Fibroblast of peridontal ligament (primary cell): Measurements from ENCODE around the gene GGCT.
A peak's percentile ranks its signal among the peaks of the same experiment; 100 is the strongest.
"Not testable (repeated sequence)": the region's sequence is repeated elsewhere in the genome, so short reads cannot be mapped to it uniquely, and the experiment has no call there.

Source experiments
- DNase-seq: peaks from one replicate; pipeline ENCODE4 v3.0.0-alpha.2; 2010; ENCODE audit errors: extremely low read depth

GGCT gene

DNA sequence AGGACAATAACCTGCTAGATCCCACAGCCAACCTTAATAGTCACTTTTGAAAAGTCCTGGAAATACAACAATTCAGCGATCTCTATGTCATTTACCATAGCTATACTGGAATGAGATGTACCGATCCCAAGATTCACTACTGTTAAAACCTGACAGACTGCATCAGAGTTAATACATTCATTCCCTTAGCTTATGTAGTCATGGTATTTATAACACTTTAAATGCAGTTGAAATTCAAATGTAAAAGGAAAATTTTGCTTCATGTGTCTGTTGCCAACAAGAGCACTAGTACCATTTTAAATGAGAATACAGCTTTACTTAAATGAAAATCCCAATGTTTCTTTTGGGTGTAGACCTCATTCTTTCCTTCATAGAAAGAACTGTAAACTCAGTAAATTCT lies 11.1 kb upstream of the GGCT start:
- DNase-seq: no peak

DNA sequence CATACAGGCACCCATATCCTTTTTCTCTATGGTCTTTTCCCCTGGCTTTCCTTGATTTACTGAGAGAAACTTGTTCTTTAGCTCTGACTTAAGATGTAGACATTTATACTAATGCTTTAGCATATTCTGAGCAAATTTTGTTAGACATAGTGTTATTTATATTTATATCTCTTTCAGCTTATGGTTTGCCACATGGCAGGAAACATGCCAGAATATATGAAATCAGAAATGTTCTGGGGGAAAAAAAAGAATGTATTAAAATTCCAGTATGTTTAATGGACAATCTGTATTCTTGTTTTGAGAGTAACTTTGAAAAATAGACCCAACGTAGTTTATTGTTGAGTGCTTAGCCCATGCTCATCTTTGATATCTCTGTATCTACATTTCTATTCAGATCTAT lies 10.1 kb upstream of the GGCT start:
- no peak for DNase-seq

DNA sequence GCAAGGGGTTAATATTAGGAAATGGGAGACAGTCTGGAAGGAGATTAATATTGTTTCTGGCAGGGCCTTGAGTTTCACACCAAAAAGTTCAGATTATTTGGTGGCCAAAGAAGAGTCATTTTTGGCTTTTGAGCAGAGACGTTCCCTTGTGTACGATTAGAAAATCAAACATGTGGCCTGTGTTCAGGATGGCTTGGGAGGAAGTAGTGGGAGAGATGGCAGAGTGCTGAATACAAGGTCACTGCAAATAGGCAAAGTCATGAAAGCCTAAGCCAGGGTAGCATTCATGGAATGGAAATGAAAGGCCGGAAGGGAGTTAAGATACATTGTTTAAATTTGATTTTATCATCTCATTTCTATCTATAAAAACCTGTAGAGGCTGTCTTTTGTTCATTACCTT lies 9.5 kb upstream of the GGCT start:
- no peak for DNase-seq

DNA sequence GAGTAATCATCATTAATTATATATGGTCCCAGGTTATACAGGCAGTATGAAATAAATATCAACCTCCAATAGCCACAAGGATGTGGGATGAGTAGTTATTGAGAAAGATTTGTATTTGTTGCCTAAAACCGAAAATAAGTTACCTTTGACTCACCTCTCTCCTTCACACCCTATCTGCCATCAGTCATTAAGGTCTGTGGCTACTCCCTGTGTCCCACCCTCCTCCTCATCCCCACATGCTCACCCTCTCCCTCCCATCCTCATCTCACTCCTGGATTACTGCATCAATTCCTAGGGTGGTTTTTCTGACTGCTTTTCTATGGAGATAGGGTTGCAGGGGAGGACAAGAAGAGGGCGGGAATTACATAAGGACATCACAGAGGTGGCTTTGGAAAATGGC lies 9.1 kb upstream of the GGCT start:
- no peak for DNase-seq

DNA sequence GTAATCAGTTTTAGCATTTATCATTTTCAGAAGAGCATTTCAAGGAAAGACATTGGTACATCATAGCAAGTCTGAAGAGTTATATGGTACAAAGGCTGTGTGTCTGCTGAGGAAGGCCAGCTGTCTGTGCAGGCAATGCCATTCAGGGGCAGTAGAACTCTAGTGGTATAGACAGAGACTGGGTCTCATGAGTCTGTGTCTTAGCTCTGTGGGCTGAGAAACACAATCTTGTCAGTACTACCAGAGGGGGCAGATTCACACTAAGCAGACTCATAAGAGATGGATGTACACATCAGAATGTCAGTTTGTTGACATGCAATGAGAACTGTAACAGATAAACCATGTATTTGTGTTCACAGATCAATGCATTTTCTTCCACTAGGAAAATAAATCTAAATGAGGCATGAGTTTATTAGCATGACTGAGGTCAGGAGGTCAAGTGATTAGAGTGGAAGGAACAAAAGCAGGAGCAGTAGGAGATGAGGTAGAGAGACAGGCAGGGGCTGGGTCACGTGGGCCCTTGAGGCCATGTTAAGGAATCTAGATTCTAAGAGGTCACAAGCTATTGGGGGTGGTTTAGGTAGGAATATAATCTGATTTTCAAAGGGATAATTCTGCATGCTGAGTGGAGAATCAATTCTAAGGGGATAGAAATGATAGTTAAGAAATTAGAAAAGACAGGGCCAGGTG lies 7.5 kb upstream of the GGCT start:
- DNase-seq: no peak

DNA sequence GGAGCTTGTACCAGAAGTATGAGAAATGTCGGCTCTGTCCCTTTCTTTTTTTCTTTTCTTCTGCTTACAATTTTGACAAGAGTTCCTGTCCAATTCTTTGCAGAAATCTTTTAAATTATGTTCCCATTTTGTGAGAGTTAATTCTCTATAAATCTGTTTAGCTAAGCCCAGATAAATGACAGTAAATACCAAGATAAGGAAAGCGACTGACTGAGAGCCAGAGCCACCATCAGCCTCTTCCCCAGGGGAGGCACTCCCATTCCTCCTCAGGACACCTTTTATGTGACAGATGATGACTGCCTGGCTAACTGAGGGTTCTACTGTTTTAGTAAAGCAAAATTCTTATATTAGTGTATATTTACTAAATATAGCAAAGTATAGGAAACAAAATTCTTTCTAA lies 6.9 kb upstream of the GGCT start:
- no peak for DNase-seq

DNA sequence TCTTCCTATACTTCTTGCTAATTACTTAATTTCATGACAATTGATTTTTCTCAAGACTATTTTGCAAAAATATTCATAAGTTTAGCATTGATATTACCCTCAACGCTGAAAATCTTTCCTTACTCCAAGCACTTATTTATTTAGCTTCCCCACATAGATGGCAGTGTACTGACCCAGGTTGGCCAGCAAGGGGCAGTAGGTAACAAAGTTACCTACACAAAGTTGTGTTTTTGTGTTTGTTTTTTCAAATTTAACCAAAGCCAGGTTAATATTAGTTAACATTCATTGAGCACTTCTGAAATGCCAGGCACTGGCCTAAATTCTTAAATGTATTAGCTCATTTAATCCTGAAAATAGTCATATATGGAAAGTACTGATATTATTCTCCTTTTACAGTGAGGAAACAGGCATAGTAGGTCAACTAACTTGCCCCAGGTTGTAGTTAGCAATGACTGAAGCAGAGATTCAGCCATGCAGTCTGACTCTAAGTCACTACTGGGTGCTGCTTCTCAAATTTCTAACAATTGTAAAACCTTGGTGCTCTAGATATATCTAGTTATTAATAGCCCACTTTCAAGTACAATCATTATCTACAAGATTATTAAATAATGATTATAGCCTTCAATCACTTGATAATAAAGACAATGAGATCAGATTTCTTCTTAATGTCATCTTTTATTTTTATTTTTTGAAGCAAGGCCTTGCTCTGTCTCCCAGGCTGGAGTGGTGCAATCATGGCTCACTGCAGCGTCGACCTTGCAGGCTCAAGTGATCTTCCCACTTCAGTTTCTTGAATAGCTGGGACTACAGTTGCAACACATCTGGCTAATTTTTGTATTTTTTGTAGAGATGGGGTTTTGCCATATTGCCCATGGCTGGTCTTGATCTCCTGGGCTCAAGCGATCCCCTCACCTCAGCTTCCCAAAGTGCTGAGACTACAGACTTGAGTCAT lies 5.8 kb upstream of the GGCT start:
- DNase-seq: peak; percentile 53

DNA sequence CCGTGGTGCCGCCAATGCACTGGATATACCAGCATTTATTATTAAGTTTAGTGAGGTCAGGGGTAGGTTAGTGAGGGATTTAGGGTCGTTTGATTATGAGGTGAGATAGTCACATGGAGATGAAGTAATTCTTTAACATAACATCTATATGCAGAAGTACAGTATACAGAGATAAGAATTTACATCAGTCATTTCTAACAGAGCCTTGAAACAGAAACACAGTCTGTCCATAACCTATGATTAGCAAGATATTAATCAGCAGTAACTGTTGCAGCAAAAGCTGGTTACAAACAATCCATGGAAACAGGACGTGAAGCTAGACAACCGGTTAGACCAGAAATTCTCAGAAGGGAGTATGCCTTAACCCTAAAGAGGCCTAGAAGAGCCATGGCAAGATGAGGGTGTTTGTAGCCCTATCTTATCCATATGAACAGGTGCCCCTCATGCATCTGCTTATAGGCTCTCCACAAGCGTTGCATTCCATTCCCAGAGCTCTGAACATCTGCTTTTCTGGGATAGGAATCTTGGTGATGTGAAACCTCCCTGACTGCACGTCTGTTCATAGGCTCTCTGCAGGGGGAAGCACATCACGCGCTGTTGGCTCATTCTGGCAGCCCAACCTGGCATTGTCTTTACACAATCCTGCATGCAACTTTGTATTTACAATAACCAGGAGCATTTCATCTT lies 4.7 kb upstream of the GGCT start:
- DNase-seq: not testable (repeated sequence)

DNA sequence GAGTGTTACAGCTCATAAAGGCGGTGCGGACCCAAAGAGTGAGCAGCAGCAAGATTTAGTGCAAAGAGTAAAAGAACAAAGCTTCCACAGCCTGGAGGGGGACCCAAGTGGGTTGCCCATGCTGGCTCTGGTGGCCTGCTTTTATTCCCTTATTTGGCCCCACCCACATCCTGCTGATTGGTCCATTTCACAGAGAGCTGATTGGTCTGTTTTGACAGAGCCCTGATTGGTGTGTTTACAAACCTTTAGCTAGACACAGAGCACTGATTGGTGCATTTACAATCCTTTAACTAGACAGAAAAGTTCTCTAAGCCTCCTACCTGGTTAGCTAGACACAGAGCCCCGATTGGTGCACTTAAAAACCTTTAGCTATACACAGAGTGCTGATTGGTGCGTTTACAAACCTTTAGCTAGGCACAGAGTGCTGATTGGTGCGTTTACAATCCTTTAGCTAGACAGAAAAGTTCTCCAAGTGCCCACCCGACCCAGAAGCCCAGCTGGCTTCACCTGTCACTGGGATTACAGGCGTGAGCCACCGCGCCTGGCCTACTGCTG lies 2.8 kb upstream of the GGCT start:
- DNase-seq: not testable (repeated sequence)

DNA sequence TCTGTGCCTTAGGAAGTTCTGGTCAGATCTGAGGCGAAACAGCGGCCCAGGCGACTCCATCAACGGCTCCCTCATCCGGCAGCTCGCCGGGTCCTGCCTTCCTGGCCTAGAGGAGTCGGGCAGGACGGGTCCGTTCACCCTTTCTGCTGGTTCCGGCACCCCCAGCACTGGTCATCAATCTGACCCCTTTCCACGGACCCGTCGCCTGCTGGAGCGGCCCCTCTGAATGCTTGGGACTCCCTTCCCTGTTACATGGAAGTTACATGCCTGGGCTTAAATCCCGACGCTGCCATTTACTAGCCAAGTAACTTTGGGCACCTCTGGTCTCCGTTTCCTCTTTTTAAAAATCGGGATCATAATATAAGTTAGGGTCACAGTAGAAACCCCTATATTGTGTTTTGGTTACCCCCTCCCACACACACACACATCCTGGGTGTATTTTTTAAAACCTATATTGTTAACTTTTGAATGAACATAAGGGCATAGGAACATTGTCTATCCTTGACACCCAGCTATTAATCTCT lies 607 bp upstream of the GGCT start:
- no peak for DNase-seq

DNA sequence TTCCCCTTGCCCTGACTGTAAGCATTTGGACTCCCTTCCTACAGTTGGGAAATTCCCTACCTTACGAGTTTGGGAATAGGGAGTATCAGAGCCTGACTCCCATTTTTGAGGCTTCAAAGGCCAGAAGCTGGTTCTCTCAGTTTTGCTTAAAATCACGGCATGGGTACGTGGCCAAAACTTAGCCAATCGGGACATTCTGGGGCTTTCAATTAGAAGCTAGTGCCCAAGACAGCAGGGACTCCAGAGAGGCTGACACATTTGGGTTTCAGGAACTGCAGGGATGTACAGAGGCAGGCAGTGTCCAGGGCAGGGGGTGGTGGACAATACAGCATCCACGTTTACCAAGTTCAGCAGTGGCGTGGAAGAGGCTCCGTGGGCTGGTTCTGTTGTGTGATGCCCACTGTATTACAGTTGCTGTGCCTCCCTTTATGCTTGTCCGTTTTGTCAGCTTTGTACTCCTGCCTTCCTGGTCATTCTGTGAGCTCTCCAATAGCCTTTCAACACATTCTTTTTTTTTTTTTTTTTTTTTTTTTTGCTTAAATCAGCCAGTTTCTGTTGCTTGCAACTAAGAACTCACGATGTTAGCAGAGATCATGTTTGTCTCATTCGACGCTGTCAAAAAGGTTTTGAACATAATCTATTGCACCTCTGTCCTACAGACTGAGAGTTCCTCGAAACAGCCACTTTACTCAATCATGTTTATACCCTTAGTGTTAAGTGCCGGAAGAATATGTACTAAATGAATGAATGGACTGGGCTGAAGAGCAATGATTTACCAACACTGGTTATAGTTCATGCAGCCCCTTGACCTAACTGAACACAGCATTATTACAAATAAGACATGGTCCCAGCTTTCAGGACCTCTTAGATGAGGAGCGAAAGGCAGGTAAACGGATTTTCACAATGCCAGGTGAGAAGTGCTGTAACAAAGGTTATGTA lies 1.1 kb downstream of the GGCT start:
- peak; percentile 15 for DNase-seq

DNA sequence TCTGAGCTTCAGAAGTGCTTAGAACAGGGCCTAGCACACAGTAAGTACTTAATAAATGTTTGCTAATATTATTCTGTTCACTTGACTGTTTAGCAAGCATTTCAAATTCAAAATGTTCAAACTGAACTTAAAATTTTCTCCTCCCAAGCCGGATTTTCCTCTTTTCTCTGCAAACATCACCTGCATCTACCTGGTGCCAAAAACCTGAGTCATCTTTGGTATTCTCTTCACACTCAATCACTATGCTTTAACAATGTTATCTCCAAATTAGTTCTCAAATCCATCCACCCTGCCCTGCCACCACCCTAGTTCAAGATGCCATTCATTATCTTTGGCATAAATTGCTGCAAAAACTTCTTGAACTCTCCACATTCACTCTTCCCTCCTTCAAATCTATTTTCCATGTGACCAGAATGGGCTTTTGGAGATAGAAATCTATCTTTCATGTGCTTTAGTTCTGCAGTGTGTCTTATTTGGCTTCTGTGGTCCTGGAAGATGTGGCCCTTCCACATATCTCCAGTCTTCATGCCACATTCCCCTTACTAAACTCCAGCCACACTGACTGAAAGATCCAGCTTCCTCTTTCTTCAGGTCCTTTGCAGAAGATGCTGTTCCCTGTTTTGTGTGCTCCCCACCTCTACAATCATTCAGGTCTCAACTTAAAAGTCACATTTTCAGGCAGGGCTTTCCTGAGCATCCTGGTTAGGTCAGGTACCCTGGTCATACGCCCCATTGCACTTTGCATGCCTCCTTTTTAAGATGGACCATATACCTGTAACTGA lies 2.0 kb downstream of the GGCT start:
- DNase-seq: no peak

DNA sequence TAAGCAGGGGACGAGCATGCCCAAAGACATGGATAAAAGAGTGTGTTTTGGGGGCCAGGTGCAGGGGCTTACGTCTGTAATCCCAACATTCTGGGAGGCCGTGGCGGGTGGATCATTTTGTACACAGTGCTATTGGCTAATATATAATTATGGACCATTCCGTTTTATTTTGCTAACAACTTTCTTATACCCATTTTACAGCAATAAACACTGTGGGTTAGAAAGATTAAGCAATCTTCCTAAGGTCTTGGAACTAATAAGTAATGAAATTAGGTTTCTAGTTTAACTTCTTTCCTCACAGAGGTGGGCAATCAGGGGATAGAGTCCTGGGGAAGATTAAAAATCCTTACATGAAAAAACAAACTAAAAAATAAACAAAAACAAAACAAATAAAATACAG lies 3.4 kb downstream of the GGCT start:
- no peak for DNase-seq

DNA sequence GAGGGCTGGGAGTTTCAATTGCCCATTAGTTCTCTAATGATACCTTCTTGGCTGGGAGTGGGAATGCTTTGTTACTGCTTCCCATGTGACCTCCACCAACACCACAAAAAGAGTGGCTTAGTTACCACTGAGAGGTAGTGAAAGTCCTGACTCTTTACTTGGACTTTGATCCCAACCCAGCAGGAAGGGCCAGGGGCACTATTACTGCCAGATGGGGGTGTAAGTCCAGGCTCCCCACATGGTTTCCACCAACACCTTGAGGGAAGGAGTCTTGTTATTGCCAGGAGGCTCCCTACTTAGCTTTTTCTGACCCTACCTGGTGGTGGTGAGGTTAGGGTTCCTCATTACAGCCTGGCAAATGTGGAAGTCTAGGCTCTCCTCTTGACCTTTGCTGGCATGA lies 11.4 kb downstream of the GGCT start:
- no peak for DNase-seq

DNA sequence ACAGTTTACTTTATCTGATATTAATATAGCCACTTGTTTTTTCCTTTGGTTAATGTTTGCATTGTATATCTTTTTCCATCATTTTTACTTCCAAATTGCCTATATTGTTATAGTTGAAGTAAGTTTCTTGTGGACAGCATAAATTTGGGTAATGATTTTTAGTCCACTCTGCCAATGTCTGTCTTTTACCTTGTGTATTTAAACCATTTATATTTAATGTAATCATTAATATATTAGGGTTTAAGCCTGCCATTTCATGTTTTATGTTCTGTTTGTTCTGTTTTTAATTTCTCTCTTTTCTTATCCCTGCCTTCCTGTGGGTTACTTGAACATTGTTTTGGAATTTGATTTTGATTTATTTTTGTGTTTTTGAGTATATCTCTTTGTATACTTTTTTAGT lies 13.2 kb downstream of the GGCT start:
- no peak for DNase-seq

DNA sequence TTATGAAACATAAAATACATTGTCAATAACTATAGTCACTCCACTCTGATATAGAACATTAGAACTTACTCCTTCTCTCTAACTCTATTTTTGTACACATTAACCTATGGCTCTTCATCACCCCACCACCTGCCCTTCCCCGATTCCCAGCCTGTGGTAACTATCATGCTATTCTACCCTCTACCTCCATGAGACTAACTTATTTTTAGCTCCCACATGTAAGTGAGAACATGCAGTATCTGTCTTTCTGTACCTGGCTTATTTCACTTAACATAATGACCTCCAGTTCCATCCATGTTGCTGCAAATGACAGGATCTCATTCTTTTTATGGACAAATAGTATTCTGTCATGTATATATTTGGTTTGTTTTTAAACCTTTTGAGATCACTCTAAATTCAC lies 17.3 kb downstream of the GGCT start:
- DNase-seq: no peak

DNA sequence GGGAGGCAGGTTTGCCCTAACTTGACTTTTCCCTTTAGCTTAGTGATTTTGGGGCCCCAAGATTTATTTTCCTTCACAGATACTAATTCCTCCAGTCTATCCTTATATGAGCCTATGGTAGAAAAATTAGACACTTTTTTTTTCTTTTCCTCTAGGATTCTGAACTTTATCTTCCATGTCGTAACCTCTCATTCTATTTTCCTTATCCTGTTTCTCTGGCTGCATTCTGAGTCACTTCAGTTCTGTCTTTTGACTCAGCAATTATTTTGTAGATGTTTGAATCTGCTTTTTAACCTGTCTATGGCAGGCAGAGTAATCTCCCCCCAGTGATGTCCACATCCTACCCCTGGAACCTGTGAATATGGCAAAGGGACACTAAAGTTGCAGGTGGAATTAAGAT lies 19.0 kb downstream of the GGCT start:
- DNase-seq: no peak

DNA sequence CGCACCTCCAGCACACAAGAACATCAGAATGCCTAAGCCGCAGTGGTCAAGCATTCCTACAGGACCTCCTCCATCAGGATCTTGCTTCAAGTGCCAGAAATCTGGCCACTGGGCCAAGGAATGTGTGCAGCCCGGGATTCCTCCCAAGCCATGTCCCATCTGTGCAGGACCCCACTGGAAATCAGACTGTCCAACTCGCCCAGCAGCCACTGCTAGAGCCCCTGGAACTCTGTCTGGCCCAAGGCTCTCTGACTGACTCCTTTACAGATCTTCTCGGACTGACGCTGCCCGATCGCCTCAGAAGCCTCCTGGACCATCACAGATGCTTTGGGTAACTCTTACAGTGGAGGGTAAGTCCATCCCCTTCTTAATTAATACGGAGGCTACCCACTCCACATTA lies 23.2 kb downstream of the GGCT start:
- DNase-seq: not testable (repeated sequence)

DNA sequence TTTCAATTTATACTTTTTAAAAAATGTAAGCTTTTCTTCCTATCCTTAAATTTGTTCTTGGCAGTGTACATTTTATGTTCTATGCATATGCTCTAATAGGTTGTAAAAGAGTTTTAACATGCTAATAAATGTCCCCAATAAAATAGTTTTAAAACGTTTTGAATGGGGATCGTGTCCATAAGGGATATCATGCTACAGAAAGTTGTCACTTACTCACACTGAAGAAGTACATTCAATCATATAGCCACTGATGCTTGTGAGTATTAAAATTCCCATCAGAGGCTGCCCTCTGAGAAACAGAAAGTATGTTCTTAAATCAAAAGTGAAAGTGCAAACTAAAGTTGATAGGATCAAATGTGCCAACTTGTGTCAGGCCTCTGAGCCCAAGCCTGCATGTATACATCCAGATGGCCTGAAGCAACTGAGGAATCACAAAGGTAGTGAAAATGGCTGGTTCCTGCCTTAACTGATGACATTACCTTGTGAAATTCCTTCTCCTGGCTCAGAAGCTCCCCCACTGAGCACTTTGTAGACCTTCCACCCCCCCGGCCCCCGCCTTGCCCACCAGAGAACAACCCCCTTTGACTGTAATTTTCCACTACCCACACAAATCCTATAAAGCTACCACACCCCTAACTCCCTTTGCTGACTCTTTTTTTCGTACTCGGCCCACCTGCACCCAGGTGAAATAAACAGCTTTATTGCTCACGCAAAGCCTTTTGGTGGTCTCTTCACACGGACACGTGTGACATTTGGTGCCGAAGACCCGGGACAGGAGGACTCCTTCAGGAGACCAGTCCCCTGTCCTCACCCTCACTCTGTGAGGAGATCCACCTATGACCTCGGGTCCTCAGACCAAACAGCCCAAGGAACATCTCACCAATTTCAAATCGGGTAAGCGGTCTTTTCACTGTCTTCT lies 25.2 kb downstream of the GGCT start:
- peak; percentile 73 for DNase-seq
